Endothelial cell of umbilical vein (primary cell): ENCODE measurements around the gene SCRN3. TPM values are rescaled to one million over a fixed set of nuclear protein-coding genes. Genes with fewer than 3 reads are reported as not detected.

Experiments
- BruUV-seq: library from RNA; stranded (reverse); fragments of 400-500 nt; replicated peaks from 2 replicates; lab custom pipeline; 2021; lab: Mats Ljungman, UMichigan
- CTCF ChIA-PET: fragments of 300-600, 350-600 bp; sonication (Branson Sonifier 250); formaldehyde crosslinking; loops from one replicate; lab custom pipeline; 2021; ENCODE audit warnings: antibody characterized with exemption, inconsistent platforms; lab: Charles Lee
- POLR2A ChIA-PET: fragments of 300-600, 350-600 bp; sonication (Branson Sonifier 250); formaldehyde crosslinking; loops from one replicate; lab custom pipeline; 2021; ENCODE audit warnings: antibody characterized with exemption, inconsistent platforms; lab: Charles Lee
- DNase-seq: peaks from one replicate; pipeline ENCODE4 v3.0.0-alpha.2; 2011; ENCODE audit warnings: low read depth, low spot score
- FAIRE-seq: peaks from 2 replicates; lab custom pipeline; 2011; peaks lifted over from hg19 to GRCh38; lab: Jason Lieb, UNC
- H2AFZ ChIP-seq: 2 replicates; pipeline ENCODE4 v1.6.0; 2012; ENCODE audit warnings: low read depth, low read length, control low read depth, inconsistent platforms
- H3K27ac ChIP-seq: 2 replicates; pipeline ENCODE4 v1.5.1; 2011; ENCODE audit warnings: low read depth, mild to moderate bottlenecking, control low read depth, low read length, moderate library complexity; ENCODE audit not compliant: insufficient read depth
- H3K27me3 ChIP-seq, 2 experiments: 2 replicates each; pipeline versions ENCODE4 v1.6.0 to v1.6.1; 2011; ENCODE audit warnings: low read length in 2 of 2, mixed read lengths in 1 of 2; ENCODE audit not compliant: control insufficient read depth in 2 of 2, insufficient read depth in 2 of 2
- H3K36me3 ChIP-seq, 2 experiments: 2 replicates in 1 of 2; 3 replicates in 1 of 2; pipeline ENCODE4 v1.5.1; 2011; ENCODE audit warnings: low read length in 2 of 2, mild to moderate bottlenecking in 1 of 2, moderate library complexity in 1 of 2; ENCODE audit not compliant: control insufficient read depth in 2 of 2, insufficient read depth in 2 of 2; ENCODE audit errors: extremely low read depth in 1 of 2
- H3K4me1 ChIP-seq: 3 replicates; pipeline ENCODE4 v1.5.1; 2011; ENCODE audit warnings: mild to moderate bottlenecking, low read length; ENCODE audit not compliant: control insufficient read depth, insufficient read depth; ENCODE audit errors: extremely low read depth
- H3K4me2 ChIP-seq: 2 replicates; pipeline ENCODE4 v1.6.1; 2011; ENCODE audit warnings: low read length, control low read depth, mixed read lengths; ENCODE audit not compliant: insufficient read depth
- H3K4me3 ChIP-seq, 3 experiments: fragments of 200-600 bp in 1 of 3; sonication (generic), shearing (Covaris generic) in 1 of 3; replicated peaks in 1 of 3; 2 replicates each; pipeline ENCODE4 v1.5.1; 2011 to 2016; ENCODE audit warnings: control low read depth in 3 of 3, low read length in 3 of 3, mild to moderate bottlenecking in 2 of 3, inconsistent platforms in 1 of 3, low read depth in 1 of 3, moderate library complexity in 1 of 3; ENCODE audit not compliant: insufficient read depth in 1 of 3
- H3K79me2 ChIP-seq: 2 replicates; pipeline ENCODE4 v1.6.0; 2012; ENCODE audit warnings: low read length, inconsistent platforms; ENCODE audit not compliant: control insufficient read depth, insufficient read depth
- H3K9ac ChIP-seq: replicated peaks from 2 replicates; pipeline ENCODE3; 2011; ENCODE audit warnings: low read length, control low read depth; ENCODE audit not compliant: insufficient read depth; ENCODE audit errors: extremely low read depth
- H3K9me1 ChIP-seq: replicated peaks from 3 replicates; pipeline ENCODE4 v1.6.0; 2011; ENCODE audit warnings: mild to moderate bottlenecking, low read length; ENCODE audit not compliant: control insufficient read depth, insufficient read depth; ENCODE audit errors: extremely low read depth
- H3K9me3 ChIP-seq: replicated peaks from 2 replicates; pipeline ENCODE4 v1.5.1; 2012; ENCODE audit warnings: low read length, inconsistent platforms; ENCODE audit not compliant: control insufficient read depth, insufficient read depth
- H4K20me1 ChIP-seq: replicated peaks from 2 replicates; pipeline ENCODE3; 2011; ENCODE audit warnings: mild to moderate bottlenecking, low read length; ENCODE audit not compliant: control insufficient read depth, insufficient read depth; ENCODE audit errors: extremely low read depth
- EZH2 ChIP-seq: IDR thresholded peaks from 2 replicates; pipeline ENCODE4 v1.6.1; 2012; ENCODE audit warnings: borderline replicate concordance, low read depth, mild to moderate bottlenecking, moderate library complexity, low read length, inconsistent platforms; ENCODE audit not compliant: severe bottlenecking
- FOS ChIP-seq: IDR thresholded peaks from 2 replicates; pipeline ENCODE4 v1.6.1; 2011; ENCODE audit warnings: mild to moderate bottlenecking, low read length, moderate library complexity, borderline replicate concordance; ENCODE audit not compliant: insufficient read depth
- GATA2 ChIP-seq: IDR thresholded peaks from 2 replicates; pipeline ENCODE4 v1.7.0; 2011; ENCODE audit warnings: low read depth, mild to moderate bottlenecking, moderate library complexity, mixed read lengths, low read length; ENCODE audit not compliant: insufficient read length, insufficient read depth
- JUN ChIP-seq: IDR thresholded peaks from 2 replicates; pipeline ENCODE4 v1.6.1; 2011; ENCODE audit warnings: borderline replicate concordance, low read depth; ENCODE audit not compliant: insufficient read length, insufficient read depth
- MYC ChIP-seq: IDR thresholded peaks from one replicate; pipeline ENCODE4 v1.6.1; 2011; ENCODE audit warnings: mild to moderate bottlenecking, low read depth, low read length
- POLR2A ChIP-seq: IDR thresholded peaks from 2 replicates; pipeline ENCODE4 v1.6.1; 2012; ENCODE audit warnings: low read depth, mild to moderate bottlenecking, control low read depth, low read length
- POLR2AphosphoS5 ChIP-seq: IDR thresholded peaks from 2 replicates; pipeline ENCODE4 v1.6.1; 2012; ENCODE audit warnings: low read depth, mild to moderate bottlenecking, control low read depth, low read length, moderate library complexity; ENCODE audit not compliant: insufficient read depth
- dilution Hi-C: fragments of 300-500 bp; cut with MboI; formaldehyde crosslinking; loops from one replicate; pipeline ENCODE4 v1.15.0; 2019; ENCODE audit warnings: low sequenced_read_pairs; ENCODE audit not compliant: extremely low pct_ligation_motif_present
- intact Hi-C: fragments of 100-400 bp; cut with micrococcal nuclease; formaldehyde crosslinking; loops from one replicate; pipeline ENCODE4 v1.10.0; 2022
- polyA plus RNA-seq, 4 experiments: library from polyadenylated mRNA; depleted of rRNA in 3 of 4; stranded (reverse) in 3 of 4; unstranded in 1 of 4; fragments of >200 nt; gene quantifications; 2 replicates each; pipeline versions ENCODE4 v1.2.1 to v1.2.3, GENCODE V29; 2011 to 2012; ENCODE audit warnings: missing spikeins in 1 of 4
- total RNA-seq: library from RNA; stranded (reverse); gene quantifications from 2 replicates; pipeline ENCODE4 v1.2.3, GENCODE V29; 2021
- TF ChIP-seq, protein P1 (sequence below): IDR thresholded peaks from 2 replicates; pipeline ENCODE4 v1.6.1; 2011; ENCODE audit not compliant: insufficient read depth, insufficient read length
- TF ChIP-seq, protein P2 (sequence below), 2 donors: IDR thresholded peaks; 1 replicate in 1 of 2; 2 replicates in 1 of 2; pipeline ENCODE4 v1.5.1; 2011; ENCODE audit warnings: low read length in 2 of 2, mild to moderate bottlenecking in 2 of 2, moderate library complexity in 2 of 2, control low read depth in 1 of 2, inconsistent platforms in 1 of 2, low read depth in 1 of 2; ENCODE audit not compliant: insufficient read depth in 1 of 2; ENCODE audit errors: extremely low read depth in 1 of 2

The SCRN3 gene
- total and polyA plus RNA-seq, 2 donors (not counting 3 experiments of a cell fraction or from before 2014, with no cell fraction given), result 10.7 to 24.0 TPM

DNA sequence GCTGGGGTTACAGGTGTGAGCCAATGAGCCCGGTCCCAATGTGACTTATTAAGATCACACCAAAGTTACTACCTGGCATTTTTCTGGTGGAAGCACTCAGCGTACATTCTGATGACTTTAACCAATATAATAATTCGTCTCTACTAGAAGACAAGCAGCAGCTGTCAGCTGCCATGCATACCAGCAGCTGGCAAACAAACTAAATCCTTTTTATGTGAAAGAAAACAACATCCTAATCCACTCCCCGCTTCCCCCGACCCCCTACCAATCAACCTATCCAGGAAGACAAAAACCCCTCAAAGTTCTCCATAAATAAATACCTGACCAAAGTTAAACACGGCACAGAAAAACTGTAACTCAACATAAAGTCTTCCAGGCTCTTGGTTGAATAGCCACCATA lies 49.2 kb downstream of the SCRN3 start:
- Histone ChIP-seq H3K4me2 (no peak overlapping the region), H2AFZ (no peak overlapping the region), H3K27ac (no peak overlapping the region), H4K20me1 (no peaks in the 10 kb centered on the region), H3K79me2 (no peaks in the 10 kb centered on the region), H3K9ac (no peak overlapping the region), H3K27me3 (no peaks in the 10 kb centered on the region), H3K4me3 (no peak overlapping the region), H3K9me3 (no peaks in the 10 kb centered on the region), H3K9me1 (no peaks in the 10 kb centered on the region), H3K4me1 (no peaks in the 10 kb centered on the region), H3K36me3 (no peaks in the 10 kb centered on the region)
- ChIA-PET POLR2A (no interaction called here), CTCF (no interaction called here)
- FAIRE-seq (no peak), DNase-seq (no peak)
- intact Hi-C loops (no loop called here), dilution Hi-C loops (no loop called here)
- no TSS peak for BruUV-seq
- TF ChIP-seq GATA2, result no peak
- TF ChIP-seq, protein P1, sequence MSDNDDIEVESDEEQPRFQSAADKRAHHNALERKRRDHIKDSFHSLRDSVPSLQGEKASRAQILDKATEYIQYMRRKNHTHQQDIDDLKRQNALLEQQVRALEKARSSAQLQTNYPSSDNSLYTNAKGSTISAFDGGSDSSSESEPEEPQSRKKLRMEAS, result no peak
- no peak for TF ChIP-seq FOS
- TF ChIP-seq POLR2AphosphoS5, result no peak
- no peak for TF ChIP-seq POLR2A
- TF ChIP-seq EZH2, result no peak
- TF ChIP-seq, protein P2, sequence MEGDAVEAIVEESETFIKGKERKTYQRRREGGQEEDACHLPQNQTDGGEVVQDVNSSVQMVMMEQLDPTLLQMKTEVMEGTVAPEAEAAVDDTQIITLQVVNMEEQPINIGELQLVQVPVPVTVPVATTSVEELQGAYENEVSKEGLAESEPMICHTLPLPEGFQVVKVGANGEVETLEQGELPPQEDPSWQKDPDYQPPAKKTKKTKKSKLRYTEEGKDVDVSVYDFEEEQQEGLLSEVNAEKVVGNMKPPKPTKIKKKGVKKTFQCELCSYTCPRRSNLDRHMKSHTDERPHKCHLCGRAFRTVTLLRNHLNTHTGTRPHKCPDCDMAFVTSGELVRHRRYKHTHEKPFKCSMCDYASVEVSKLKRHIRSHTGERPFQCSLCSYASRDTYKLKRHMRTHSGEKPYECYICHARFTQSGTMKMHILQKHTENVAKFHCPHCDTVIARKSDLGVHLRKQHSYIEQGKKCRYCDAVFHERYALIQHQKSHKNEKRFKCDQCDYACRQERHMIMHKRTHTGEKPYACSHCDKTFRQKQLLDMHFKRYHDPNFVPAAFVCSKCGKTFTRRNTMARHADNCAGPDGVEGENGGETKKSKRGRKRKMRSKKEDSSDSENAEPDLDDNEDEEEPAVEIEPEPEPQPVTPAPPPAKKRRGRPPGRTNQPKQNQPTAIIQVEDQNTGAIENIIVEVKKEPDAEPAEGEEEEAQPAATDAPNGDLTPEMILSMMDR (IDR thresholded peaks at IDR 0.05; ENCODE audit: extremely low read depth in 1 of 2, insufficient read depth in 1 of 2, low read depth in 1 of 2, low read length in 2 of 2), result no peak
- TF ChIP-seq MYC, result no peak
- no peak for TF ChIP-seq JUN
